MM.1S (cell line): ENCODE measurements around the gene CCDC73.

Experiments used
- DNase-seq: peaks from one replicate; pipeline ENCODE4 v3.0.0-alpha.2; 2015
- H2AFZ ChIP-seq: fragments of 300-600 bp; sonication (generic); 2 replicates; pipeline ENCODE4 v1.6.0; 2016; ENCODE audit warnings: antibody characterized with exemption, low read length
- H3F3A ChIP-seq: fragments of 300-600 bp; sonication (generic); 2 replicates; pipeline ENCODE4 v1.6.1; 2016; ENCODE audit warnings: mild to moderate bottlenecking, antibody characterized with exemption, low read length, moderate library complexity, mixed read lengths; ENCODE audit not compliant: insufficient read depth
- H3K27ac ChIP-seq: fragments of 300-600 bp; sonication (generic); 2 replicates; pipeline ENCODE4 v1.5.1; 2016; ENCODE audit warnings: mild to moderate bottlenecking, low read length
- H3K27me3 ChIP-seq: fragments of 300-600 bp; sonication (generic); replicated peaks from 2 replicates; pipeline ENCODE4 v1.6.0; 2016; ENCODE audit warnings: low read length; ENCODE audit not compliant: insufficient read depth
- H3K36me3 ChIP-seq: fragments of 300-600 bp; sonication (generic); replicated peaks from 2 replicates; pipeline ENCODE4 v1.6.1; 2016; ENCODE audit warnings: mild to moderate bottlenecking, low read length, mixed read lengths; ENCODE audit not compliant: insufficient read depth
- H3K4me1 ChIP-seq: fragments of 300-600 bp; sonication (generic); 2 replicates; pipeline ENCODE4 v1.6.1; 2016; ENCODE audit warnings: low read length, mixed read lengths
- H3K4me2 ChIP-seq: fragments of 300-600 bp; sonication (generic); 2 replicates; pipeline ENCODE4 v1.6.0; 2016; ENCODE audit warnings: low read depth, low read length
- H3K4me3 ChIP-seq: fragments of 300-600 bp; sonication (generic); 2 replicates; pipeline ENCODE4 v1.5.1; 2016; ENCODE audit warnings: low read length, mixed read lengths
- H3K79me2 ChIP-seq: fragments of 300-600 bp; sonication (generic); 2 replicates; pipeline ENCODE4 v1.6.1; 2016; ENCODE audit warnings: mixed run types, low read length, mixed read lengths
- H3K9ac ChIP-seq: fragments of 300-600 bp; sonication (generic); 2 replicates; pipeline ENCODE4 v1.6.1; 2016; ENCODE audit warnings: low read length, mixed read lengths
- H3K9me2 ChIP-seq: fragments of 300-600 bp; sonication (generic); replicated peaks from 2 replicates; pipeline ENCODE4 v1.6.1; 2016; ENCODE audit warnings: mild to moderate bottlenecking, low read length, mixed read lengths; ENCODE audit not compliant: insufficient read depth
- H3K9me3 ChIP-seq: fragments of 300-600 bp; sonication (generic); replicated peaks from 2 replicates; pipeline ENCODE4 v1.6.1; 2016; ENCODE audit warnings: mild to moderate bottlenecking, low read length, mixed read lengths; ENCODE audit not compliant: insufficient read depth
- H4K20me1 ChIP-seq: fragments of 300-600 bp; sonication (generic); 2 replicates; pipeline ENCODE4 v1.6.1; 2016; ENCODE audit warnings: mild to moderate bottlenecking, low read length, moderate library complexity, mixed read lengths; ENCODE audit not compliant: insufficient read depth
- EZH2 ChIP-seq: fragments of 300-600 bp; sonication (generic); optimal IDR thresholded peaks from 2 replicates; pipeline ENCODE3; 2017; ENCODE audit warnings: low read depth, mild to moderate bottlenecking, antibody characterized with exemption, low read length, mixed read lengths
- EZH2phosphoT487 ChIP-seq: fragments of 300-600 bp; sonication (generic); IDR thresholded peaks from 2 replicates; pipeline ENCODE4 v1.6.1; 2018; ENCODE audit warnings: antibody characterized with exemption, low read length
- TF ChIP-seq, protein P1 (sequence below): fragments of 300-600 bp; sonication (generic); IDR thresholded peaks from 2 replicates; pipeline ENCODE4 v1.5.1; 2016; ENCODE audit warnings: antibody characterized with exemption, low read length, mixed read lengths

CCDC73 gene

DNA sequence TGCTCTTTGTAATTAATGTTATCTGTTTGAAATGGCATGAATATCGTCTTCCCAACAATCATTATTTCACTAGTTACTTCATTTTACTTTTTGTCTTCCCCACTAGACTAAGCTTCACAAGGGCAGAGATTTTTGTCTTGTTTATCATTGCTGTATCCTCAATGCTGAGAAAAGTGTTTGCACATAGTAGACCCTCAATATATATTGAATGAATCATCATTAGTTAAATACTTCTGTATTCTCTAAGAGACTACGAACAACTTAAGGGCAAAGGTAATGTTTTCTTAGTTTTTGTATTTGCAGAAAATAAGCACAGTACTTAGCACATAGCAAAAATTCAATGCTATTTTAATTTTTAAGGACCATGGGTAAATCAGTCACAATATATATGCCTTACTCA is 95.9 kb downstream of the CCDC73 start:
- H3K27ac ChIP-seq, result no peak overlapping the region

DNA sequence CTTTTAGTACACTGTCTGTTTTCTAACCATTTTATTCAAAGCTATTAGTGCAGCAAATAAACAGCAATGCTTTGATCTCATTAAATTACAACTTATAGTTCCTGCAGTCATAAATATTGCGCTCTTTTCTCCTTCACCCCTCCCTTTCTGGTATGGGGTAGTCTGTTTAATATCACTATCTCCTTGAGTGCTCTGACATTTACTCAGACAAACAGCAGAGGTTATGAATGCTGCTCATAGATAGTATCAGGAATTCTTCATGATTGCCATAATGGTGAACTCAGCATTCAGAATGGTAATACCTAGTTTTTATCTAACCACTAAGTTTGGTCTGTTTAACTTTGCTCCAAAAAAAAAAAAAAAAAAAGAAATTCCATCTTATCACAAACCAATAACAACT is 123.4 kb downstream of the CCDC73 start:
- Histone ChIP-seq H3K4me3 (no peak overlapping the region), H3K79me2 (no peaks in the 10 kb centered on the region), H3K27ac (no peak overlapping the region), H3F3A (no peaks in the 10 kb centered on the region), H3K9me2 (no peaks in the 10 kb centered on the region), H3K27me3 (no peaks in the 10 kb centered on the region), H2AFZ (no peak overlapping the region), H3K9me3 (no peaks in the 10 kb centered on the region), H4K20me1 (no peaks in the 10 kb centered on the region), H3K9ac (no peak overlapping the region), H3K4me1 (no peaks in the 10 kb centered on the region), H3K36me3 (no peaks in the 10 kb centered on the region), H3K4me2 (no peak overlapping the region)
- DNase-seq, result no peak
- no peak for TF ChIP-seq EZH2phosphoT487
- TF ChIP-seq EZH2, result no peak

More for the DNA sequence above, 95.9 kb downstream of the CCDC73 start:
- no peak overlapping the region for H2AFZ ChIP-seq
- TF ChIP-seq EZH2 (no peak), EZH2phosphoT487 (no peak)
- TF ChIP-seq, protein P1, sequence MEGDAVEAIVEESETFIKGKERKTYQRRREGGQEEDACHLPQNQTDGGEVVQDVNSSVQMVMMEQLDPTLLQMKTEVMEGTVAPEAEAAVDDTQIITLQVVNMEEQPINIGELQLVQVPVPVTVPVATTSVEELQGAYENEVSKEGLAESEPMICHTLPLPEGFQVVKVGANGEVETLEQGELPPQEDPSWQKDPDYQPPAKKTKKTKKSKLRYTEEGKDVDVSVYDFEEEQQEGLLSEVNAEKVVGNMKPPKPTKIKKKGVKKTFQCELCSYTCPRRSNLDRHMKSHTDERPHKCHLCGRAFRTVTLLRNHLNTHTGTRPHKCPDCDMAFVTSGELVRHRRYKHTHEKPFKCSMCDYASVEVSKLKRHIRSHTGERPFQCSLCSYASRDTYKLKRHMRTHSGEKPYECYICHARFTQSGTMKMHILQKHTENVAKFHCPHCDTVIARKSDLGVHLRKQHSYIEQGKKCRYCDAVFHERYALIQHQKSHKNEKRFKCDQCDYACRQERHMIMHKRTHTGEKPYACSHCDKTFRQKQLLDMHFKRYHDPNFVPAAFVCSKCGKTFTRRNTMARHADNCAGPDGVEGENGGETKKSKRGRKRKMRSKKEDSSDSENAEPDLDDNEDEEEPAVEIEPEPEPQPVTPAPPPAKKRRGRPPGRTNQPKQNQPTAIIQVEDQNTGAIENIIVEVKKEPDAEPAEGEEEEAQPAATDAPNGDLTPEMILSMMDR, result no peak
- no peaks in the 10 kb centered on the region for H3F3A ChIP-seq
- no peaks in the 10 kb centered on the region for H3K9me2 ChIP-seq
- no peaks in the 10 kb centered on the region for H3K4me1 ChIP-seq
- no peak overlapping the region for H3K9ac ChIP-seq
- H3K4me3 ChIP-seq, result no peak overlapping the region
- H3K9me3 ChIP-seq, result no peaks in the 10 kb centered on the region
- no peak for DNase-seq
- H3K36me3 ChIP-seq, result no peaks in the 10 kb centered on the region
- H4K20me1 ChIP-seq, result no peaks in the 10 kb centered on the region
- no peaks in the 10 kb centered on the region for H3K79me2 ChIP-seq
- no peaks in the 10 kb centered on the region for H3K27me3 ChIP-seq
- no peak overlapping the region for H3K4me2 ChIP-seq

DNA sequence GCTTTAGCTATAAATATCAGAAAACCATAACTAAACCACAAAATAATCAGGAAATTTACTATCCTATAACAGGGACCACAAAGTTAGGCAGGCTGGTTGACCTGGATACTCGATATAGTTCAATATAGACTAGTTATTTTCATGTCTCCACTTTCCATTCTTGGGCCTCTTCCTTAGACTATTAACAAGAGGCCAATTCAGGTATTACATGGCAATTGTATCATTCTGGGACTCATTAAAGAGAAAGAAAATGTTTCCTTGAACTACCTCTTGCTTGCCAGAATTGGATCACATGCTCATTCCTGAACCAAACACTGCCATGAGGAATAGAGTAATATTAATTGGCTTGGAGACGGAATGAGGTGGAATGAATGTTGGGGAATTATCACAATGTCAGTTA is 134.8 kb downstream of the CCDC73 start:
- Histone ChIP-seq H3K4me1 (no peaks in the 10 kb centered on the region), H4K20me1 (no peaks in the 10 kb centered on the region), H3K4me3 (no peak overlapping the region), H3K9me2 (no peaks in the 10 kb centered on the region), H2AFZ (no peak overlapping the region), H3K27ac (no peak overlapping the region), H3K9me3 (no peaks in the 10 kb centered on the region), H3K27me3 (no peaks in the 10 kb centered on the region), H3K9ac (no peak overlapping the region), H3F3A (no peaks in the 10 kb centered on the region), H3K4me2 (no peak overlapping the region), H3K79me2 (no peaks in the 10 kb centered on the region), H3K36me3 (no peaks in the 10 kb centered on the region)
- no peak for DNase-seq
- no peak for TF ChIP-seq EZH2phosphoT487
- TF ChIP-seq EZH2, result no peak

DNA sequence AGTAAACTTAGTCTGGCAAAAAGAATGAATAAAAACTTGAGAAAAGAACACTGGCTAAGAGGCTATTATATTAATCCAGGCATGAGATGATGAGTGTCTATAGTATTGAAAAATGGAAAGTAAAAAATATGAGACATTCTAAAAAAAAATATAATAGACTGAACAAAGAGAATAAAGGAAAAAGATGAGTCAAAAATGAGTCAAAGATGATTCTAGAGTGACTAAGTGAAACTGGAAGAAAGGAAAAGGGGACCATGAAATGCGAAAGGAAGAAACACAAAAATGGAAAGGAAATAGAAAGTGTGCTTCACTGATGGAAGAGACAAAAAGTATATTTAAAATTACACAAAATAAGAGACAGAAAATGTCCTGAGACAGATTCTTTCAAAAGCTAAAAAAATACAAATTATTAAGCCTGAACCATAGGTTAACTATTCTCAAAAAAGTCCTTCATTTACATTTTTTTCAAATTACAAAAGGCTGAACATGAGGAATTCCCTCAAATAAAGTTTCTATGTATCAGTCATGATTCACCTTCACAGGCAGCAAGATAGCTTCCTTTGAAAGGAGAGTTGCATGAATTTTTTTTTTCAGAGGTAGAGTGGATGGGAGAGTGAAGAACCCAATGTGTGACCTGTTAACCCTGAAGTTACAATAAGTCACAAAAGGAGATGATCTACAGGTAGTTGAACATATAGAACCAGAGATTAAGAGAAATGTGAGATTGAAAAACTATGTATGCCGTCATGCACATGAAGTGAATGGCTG is 135.6 kb downstream of the CCDC73 start:
- Histone ChIP-seq H3K9ac (no peak overlapping the region), H3K4me2 (no peak overlapping the region)

More for the DNA sequence above, 135.6 kb downstream of the CCDC73 start:
- Histone ChIP-seq H3K9me3 (no peaks in the 10 kb centered on the region), H4K20me1 (no peaks in the 10 kb centered on the region), H3K27ac (no peak overlapping the region), H3K4me3 (no peak overlapping the region), H2AFZ (no peak overlapping the region), H3K36me3 (no peaks in the 10 kb centered on the region), H3K9me2 (no peaks in the 10 kb centered on the region), H3K27me3 (no peaks in the 10 kb centered on the region), H3K79me2 (no peaks in the 10 kb centered on the region), H3K4me1 (no peaks in the 10 kb centered on the region), H3F3A (no peaks in the 10 kb centered on the region)
- TF ChIP-seq, protein P1, result no peak
- no peak for TF ChIP-seq EZH2
- no peak for TF ChIP-seq EZH2phosphoT487
- DNase-seq, result no peak
